BE2C (cell line): ENCODE results near the gene LBX1.
A peak's percentile ranks its signal among the peaks of the same experiment; 100 is the strongest.

Source experiments
- DNase-seq: peaks from one replicate; pipeline ENCODE4 v3.0.0-alpha.2; 2020
- H3K27me3 ChIP-seq: fragments of 250-450 bp; sonication (Bioruptor Pico); 2 replicates; pipeline ENCODE4 v1.5.1; 2020; ENCODE audit warnings: mild to moderate bottlenecking
- H3K36me3 ChIP-seq: fragments of 250-450 bp; sonication (Bioruptor Pico); 2 replicates; pipeline ENCODE4 v1.5.1; 2020; ENCODE audit warnings: mild to moderate bottlenecking
- H3K4me1 ChIP-seq: fragments of 250-450 bp; sonication (Bioruptor Pico); 2 replicates; pipeline ENCODE4 v1.5.1; 2020
- H3K4me3 ChIP-seq: 2 replicates; pipeline ENCODE4 v1.5.1; 2011; ENCODE audit warnings: low read depth, low read length
- H3K9me3 ChIP-seq: fragments of 250-450 bp; sonication (Bioruptor Pico); 2 replicates; pipeline ENCODE4 v1.5.1; 2020
- CTCF ChIP-seq: IDR thresholded peaks from 2 replicates; pipeline ENCODE4 v1.5.1; 2012; ENCODE audit warnings: mild to moderate bottlenecking, low read depth, low read length

The LBX1 gene

GRCh38 chr10:101260764-101261481 is 31.7 kb upstream of the LBX1 start:
- H3K4me1 ChIP-seq: peaks cover 3% of the 10 kb centered on the region; the same call in 1 of the 2 replicates
- TF ChIP-seq CTCF: no peak
- no peaks in the 10 kb centered on the region for H3K36me3 ChIP-seq
- no peak overlapping the region for H3K4me3 ChIP-seq
- DNase-seq: no peak
- H3K27me3 ChIP-seq: no peaks in the 10 kb centered on the region
- no peaks in the 10 kb centered on the region for H3K9me3 ChIP-seq

- H3K9me3 ChIP-seq: no peaks in the 10 kb centered on the region
- DNase-seq: no peak
- no peaks in the 10 kb centered on the region for H3K27me3 ChIP-seq
- H3K36me3 ChIP-seq: no peaks in the 10 kb centered on the region
- H3K4me1 ChIP-seq: peaks cover 3% of the 10 kb centered on the region; the same call in 1 of the 2 replicates
- H3K4me3 ChIP-seq: no peak overlapping the region
- no peak for TF ChIP-seq CTCF
Observed at GRCh38 chr10:101258179-101258885, 29.1 kb upstream of the LBX1 start.

GRCh38 chr10:101257491-101257890 is 28.2 kb upstream of the LBX1 start:
- TF ChIP-seq CTCF: no peak
- Histone ChIP-seq H3K4me3 (no peak overlapping the region), H3K4me1 (peaks cover 3% of the 10 kb centered on the region; the same call in 1 of the 2 replicates), H3K9me3 (no peaks in the 10 kb centered on the region), H3K36me3 (no peaks in the 10 kb centered on the region), H3K27me3 (no peaks in the 10 kb centered on the region)
- no peak for DNase-seq

GRCh38 chr10:101257084-101257483 is 27.8 kb upstream of the LBX1 start:
- peak; percentile 61 for DNase-seq
- Histone ChIP-seq H3K4me1 (peaks cover 3% of the 10 kb centered on the region; the same call in 1 of the 2 replicates), H3K27me3 (no peaks in the 10 kb centered on the region), H3K4me3 (no peak overlapping the region), H3K36me3 (no peaks in the 10 kb centered on the region), H3K9me3 (no peaks in the 10 kb centered on the region)
- TF ChIP-seq CTCF: no peak

- Histone ChIP-seq H3K27me3 (no peaks in the 10 kb centered on the region), H3K4me1 (peaks cover 3% of the 10 kb centered on the region; the same call in 1 of the 2 replicates), H3K36me3 (no peaks in the 10 kb centered on the region), H3K4me3 (no peak overlapping the region), H3K9me3 (no peaks in the 10 kb centered on the region)
- DNase-seq: no peak
- TF ChIP-seq CTCF: no peak
Observed at GRCh38 chr10:101256387-101256786, 27.1 kb upstream of the LBX1 start.

- no peak for TF ChIP-seq CTCF
- no peaks in the 10 kb centered on the region; the same call in none of the 2 replicates for H3K27me3 ChIP-seq
Observed at GRCh38 chr10:101250136-101250535, 20.9 kb upstream of the LBX1 start.

More at GRCh38 chr10:101250136-101250535, 20.9 kb upstream of the LBX1 start:
- no peak overlapping the region for H3K4me3 ChIP-seq
- no peaks in the 10 kb centered on the region for H3K36me3 ChIP-seq
- H3K9me3 ChIP-seq: no peaks in the 10 kb centered on the region
- DNase-seq: no peak
- H3K4me1 ChIP-seq: no peaks in the 10 kb centered on the region
